Common myeloid progenitor, CD34-positive (primary cell): ENCODE measurements around the gene NR2C2AP. TPM values are rescaled to one million over a fixed set of nuclear protein-coding genes. Genes with fewer than 3 reads are reported as not detected.

ENCODE experiments used
- CTCF ChIA-PET: fragments of 350-600 bp; sonication (Branson Sonifier 250); formaldehyde crosslinking; loops from one replicate; lab custom pipeline; 2021; ENCODE audit warnings: antibody characterized with exemption; lab: Charles Lee
- POLR2A ChIA-PET: fragments of 350-600 bp; sonication (Branson Sonifier 250); formaldehyde crosslinking; loops from one replicate; lab custom pipeline; 2021; ENCODE audit warnings: antibody characterized with exemption; lab: Charles Lee
- DNase-seq, 3 donors: peaks; one replicate each; pipeline versions ENCODE4 v3.0.0 to v3.0.0-alpha.2; 2013
- H3K27ac ChIP-seq, 2 experiments: 1 replicate in 1 of 2; 2 replicates in 1 of 2; pipeline ENCODE4 v1.7.0; 2013; ENCODE audit warnings: inconsistent platforms in 2 of 2, low read length in 2 of 2, mild to moderate bottlenecking in 2 of 2, low read depth in 1 of 2, moderate library complexity in 1 of 2; ENCODE audit not compliant: severe bottlenecking in 2 of 2, insufficient read depth in 1 of 2, poor library complexity in 1 of 2
- H3K27me3 ChIP-seq, 5 experiments: replicated peaks in 2 of 5; 1 replicate in 3 of 5; 2 replicates in 2 of 5; pipeline versions ENCODE4 v1.6.1 to v1.7.0; 2013; ENCODE audit warnings: low read length in 4 of 5, mild to moderate bottlenecking in 2 of 5, moderate library complexity in 2 of 5, inconsistent platforms in 1 of 5; ENCODE audit not compliant: insufficient read depth in 5 of 5, control insufficient read depth in 4 of 5
- H3K36me3 ChIP-seq, 4 experiments: 1 replicate in 2 of 4; 2 replicates in 2 of 4; pipeline versions ENCODE4 v1.6.1 to v1.7.0; 2013; ENCODE audit warnings: low read length in 3 of 4, control low read depth in 1 of 4, mild to moderate bottlenecking in 1 of 4; ENCODE audit not compliant: control insufficient read depth in 4 of 4, insufficient read depth in 4 of 4
- H3K4me1 ChIP-seq, 4 experiments: 1 replicate in 3 of 4; 2 replicates in 1 of 4; pipeline versions ENCODE4 v1.6.1 to v1.7.1; 2013; ENCODE audit warnings: low read length in 3 of 4, mild to moderate bottlenecking in 3 of 4, control low read depth in 1 of 4, inconsistent platforms in 1 of 4, moderate library complexity in 1 of 4; ENCODE audit not compliant: control insufficient read depth in 4 of 4, insufficient read depth in 4 of 4; ENCODE audit errors: control extremely low read depth in 1 of 4
- H3K4me3 ChIP-seq, 7 experiments: 1 replicate in 4 of 7; 2 replicates in 3 of 7; pipeline versions ENCODE4 v1.5.1 to v1.7.0; 2013; ENCODE audit warnings: mild to moderate bottlenecking in 7 of 7, low read length in 6 of 7, moderate library complexity in 6 of 7, inconsistent platforms in 2 of 7, low read depth in 2 of 7, control low read depth in 1 of 7; ENCODE audit not compliant: insufficient read depth in 4 of 7, control insufficient read depth in 1 of 7; ENCODE audit errors: extremely low read depth in 1 of 7
- H3K9me3 ChIP-seq, 5 experiments: 1 replicate in 4 of 5; 2 replicates in 1 of 5; pipeline versions ENCODE4 v1.6.1 to v1.7.1; 2013; ENCODE audit warnings: low read length in 4 of 5, mild to moderate bottlenecking in 2 of 5, inconsistent platforms in 1 of 5, low read depth in 1 of 5, moderate library complexity in 1 of 5; ENCODE audit not compliant: control insufficient read depth in 4 of 5, insufficient read depth in 2 of 5; ENCODE audit errors: control extremely low read depth in 1 of 5
- WGBS: methylation state at CpG from one replicate; pipeline ENCODE4 v1.1.5; 2013; ENCODE audit not compliant: insufficient coverage; 5-methylcytosine and 5-hydroxymethylcytosine counted together
- polyA plus RNA-seq: library from polyadenylated mRNA; unstranded; fragments of 120-200 nt; gene quantifications from one replicate; pipeline ENCODE4 v1.2.1, GENCODE V29; 2013

Gene NR2C2AP
- 9.6 TPM for polyA plus RNA-seq

- H3K27me3 ChIP-seq = peaks cover 0 to 9% (median 0%) of the 10 kb centered on the region in 5 experiments
- H3K36me3 ChIP-seq = peaks cover 11 to 32% (median 16%) of the 10 kb centered on the region in 4 experiments
- under 1% methylated on average over 48 of the region's 60 CpGs for WGBS
- H3K27ac ChIP-seq = peak within 1 kb of the TSS; percentile 12 to 78
- peaks cover 4 to 20% (median 15%) of the 10 kb centered on the region in 4 experiments for H3K4me1 ChIP-seq
- ChIA-PET CTCF (interaction anchor here (0.6 to 2.9 kb wide), 5 partner anchors 10 to 57 kb away, joined by 3 to 19 read pairs (median 4); partner anchors contain the start of genes BORCS8 and RFXANK), POLR2A (interaction anchor here (0.6 to 1.2 kb wide), 3 partner anchors 11 to 322 kb away, joined by 3 to 4 read pairs (median 3); partner anchors contain the start of genes BORCS8 and RFXANK)
- peak; percentile 88 to 95 (median 91) for DNase-seq
- peak within 1 kb of the TSS; percentile 40 to 90 (median 74) for H3K4me3 ChIP-seq
- no peaks in the 10 kb centered on the region for H3K9me3 ChIP-seq
These were observed at the start of gene NR2C2AP for GRCh38 chr19:19203012-19203856. TSS of gene NR2C2AP (minus strand) at chr19:19203414. CDS start at chr19:19203060, 354 bp downstream.

- ChIA-PET CTCF (interaction anchor here (1.8 kb wide), 1 partner anchor 75 kb away, joined by 5 read pairs; no protein-coding TSS in a partner anchor), POLR2A (no interaction called here)
- no peak overlapping the region for H3K27ac ChIP-seq
- peaks cover 0 to 2% (median 0%) of the 10 kb centered on the region in 5 experiments for H3K9me3 ChIP-seq
- 85% methylated on average over 3 of the region's 5 CpGs for WGBS
- H3K4me1 ChIP-seq = no peaks in the 10 kb centered on the region
- H3K27me3 ChIP-seq = peaks cover 3 to 30% (median 18%) of the 10 kb centered on the region in 5 experiments
- no peak overlapping the region for H3K4me3 ChIP-seq
- no peaks in the 10 kb centered on the region for H3K36me3 ChIP-seq
- DNase-seq = no peak
These were observed 47.1 kb upstream of the NR2C2AP start for GRCh38 chr19:19250196-19250801.

GRCh38 chr19:19240476-19240875, 37.3 kb upstream of the NR2C2AP start:
- POLR2A ChIA-PET = no interaction called here
- no peak overlapping the region for H3K4me3 ChIP-seq
- no peaks in the 10 kb centered on the region for H3K36me3 ChIP-seq
- CTCF ChIA-PET = no interaction called here
- 89% methylated on average over 9 of the region's 9 CpGs for WGBS
- H3K27me3 ChIP-seq = peaks cover 0 to 8% (median 0%) of the 10 kb centered on the region in 5 experiments
- H3K4me1 ChIP-seq = no peaks in the 10 kb centered on the region
- H3K9me3 ChIP-seq = peaks cover 0 to 5% (median 2%) of the 10 kb centered on the region in 5 experiments
- DNase-seq = no peak
- H3K27ac ChIP-seq = no peak overlapping the region

- Histone ChIP-seq H3K27me3 (peaks cover 0 to 8% (median 0%) of the 10 kb centered on the region in 5 experiments), H3K27ac (no peak overlapping the region), H3K4me1 (no peaks in the 10 kb centered on the region), H3K4me3 (no peak overlapping the region), H3K36me3 (no peaks in the 10 kb centered on the region), H3K9me3 (peaks cover 4 to 8% (median 4%) of the 10 kb centered on the region in 5 experiments)
- ChIA-PET POLR2A (no interaction called here), CTCF (no interaction called here)
- DNase-seq = no peak
These were observed 36.5 kb upstream of the NR2C2AP start for GRCh38 chr19:19239675-19240074.

- Histone ChIP-seq H3K9me3 (peaks cover 9 to 19% (median 17%) of the 10 kb centered on the region in 5 experiments), H3K36me3 (no peaks in the 10 kb centered on the region), H3K4me3 (no peak overlapping the region), H3K27ac (no peak overlapping the region), H3K27me3 (peaks cover 0 to 8% (median 1%) of the 10 kb centered on the region in 5 experiments), H3K4me1 (no peaks in the 10 kb centered on the region)
- DNase-seq = no peak
- WGBS = 93% methylated on average over 15 of the region's 18 CpGs
- ChIA-PET POLR2A (no interaction called here), CTCF (no interaction called here)
These were observed 35.1 kb upstream of the NR2C2AP start for GRCh38 chr19:19238126-19238894.

GRCh38 chr19:19236173-19236572, 33.0 kb upstream of the NR2C2AP start:
- H3K27ac ChIP-seq = no peak overlapping the region
- no peak overlapping the region for H3K4me3 ChIP-seq
- POLR2A ChIA-PET = interaction anchor here (0.6 kb wide), 1 partner anchor 9 kb away, joined by 5 read pairs; no protein-coding TSS in a partner anchor
- H3K36me3 ChIP-seq = no peaks in the 10 kb centered on the region
- H3K4me1 ChIP-seq = no peaks in the 10 kb centered on the region
- no peak for DNase-seq
- H3K9me3 ChIP-seq = peaks cover 9 to 21% (median 18%) of the 10 kb centered on the region in 5 experiments
- H3K27me3 ChIP-seq = peaks cover 0 to 13% (median 2%) of the 10 kb centered on the region in 5 experiments
- CTCF ChIA-PET = no interaction called here
